GM21381 (cell line): ENCODE measurements around the gene SPAG8.
A peak's percentile ranks its signal among the peaks of the same experiment; 100 is the strongest.

Experiments used
- ATAC-seq: cut with Tn5 transposase; IDR thresholded peaks from one replicate; pipeline ENCODE4 v1.9.1; 2021; ENCODE audit warnings: mild to moderate bottlenecking, moderate library complexity; ENCODE audit not compliant: unreplicated experiment

The SPAG8 gene

DNA sequence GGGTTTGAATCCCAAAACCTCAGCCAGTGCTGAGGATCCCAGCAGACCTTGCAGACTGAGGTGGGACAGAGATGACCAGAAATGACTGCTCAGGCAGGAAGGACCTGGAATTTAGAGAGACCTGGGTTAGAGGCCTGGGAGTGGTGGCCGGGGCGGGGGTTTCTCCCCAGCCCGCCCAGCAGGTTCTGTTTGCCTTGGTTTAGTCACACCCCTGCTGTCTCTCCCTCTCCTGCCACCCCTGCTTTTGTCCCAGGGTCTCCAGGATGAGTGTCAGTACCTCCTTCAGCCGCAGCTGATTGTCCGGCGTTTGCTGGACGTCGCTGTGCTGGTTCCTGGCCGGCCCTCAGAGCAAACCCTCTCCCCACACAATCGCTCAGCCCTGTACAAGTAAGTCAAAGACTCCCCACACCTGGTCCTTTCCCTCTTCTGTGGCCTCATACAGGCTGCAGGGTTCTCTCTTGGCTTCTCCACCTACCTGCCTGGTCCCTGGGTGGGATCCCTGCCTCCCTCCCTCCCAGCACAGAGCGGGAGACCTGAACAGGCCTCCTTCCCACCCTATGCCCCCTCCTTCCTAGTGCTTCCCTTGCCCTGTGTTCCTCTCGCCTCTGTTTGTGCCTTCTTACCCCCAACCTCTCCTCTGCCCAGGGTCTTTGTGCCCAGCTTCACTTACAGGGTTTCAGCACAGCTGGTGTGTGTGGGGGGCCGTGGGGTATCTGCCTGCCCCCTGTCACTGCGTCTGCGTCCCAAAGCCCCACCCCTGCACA lies 29.0 kb upstream of the SPAG8 start:
- no peak for ATAC-seq

DNA sequence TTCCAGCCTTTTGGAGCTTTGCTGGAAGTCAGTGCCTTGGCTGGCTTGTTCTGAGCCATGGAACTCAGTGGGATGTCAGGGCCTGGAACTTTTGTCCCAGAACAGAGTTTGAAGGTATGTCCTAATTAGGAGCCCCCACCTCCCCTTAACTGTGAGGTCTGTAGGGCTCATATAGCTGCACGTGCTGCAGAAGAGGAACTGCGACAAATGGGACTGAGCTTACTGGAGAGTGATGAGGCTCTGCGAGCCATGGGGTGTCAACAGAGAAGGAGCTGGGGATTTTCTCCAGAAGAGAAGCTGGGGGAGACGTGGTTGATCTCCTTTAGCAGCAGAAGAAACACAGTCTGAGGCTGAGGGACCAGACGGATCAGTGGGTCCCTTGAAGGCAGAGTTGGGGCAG lies 27.9 kb upstream of the SPAG8 start:
- no peak for ATAC-seq

DNA sequence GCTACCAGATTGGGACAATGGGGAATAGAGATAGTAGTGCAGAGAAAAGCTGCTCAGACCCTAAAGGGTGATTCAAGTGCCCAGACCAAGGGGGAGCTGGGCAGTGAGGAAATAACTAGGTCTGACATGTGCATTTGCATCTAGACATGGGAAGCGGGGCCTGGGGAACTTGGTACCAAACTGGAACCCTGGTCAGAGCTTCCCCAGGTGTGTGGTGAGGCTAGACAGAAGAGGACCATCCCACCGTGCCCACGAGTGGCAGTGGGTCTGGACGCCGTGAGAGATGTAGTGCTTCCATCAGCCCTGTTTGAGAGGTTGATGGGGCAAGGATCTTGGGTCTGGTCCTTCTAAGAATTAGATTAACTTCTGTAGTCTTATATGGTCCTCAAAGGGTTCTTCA lies 24.5 kb upstream of the SPAG8 start:
- no peak for ATAC-seq

DNA sequence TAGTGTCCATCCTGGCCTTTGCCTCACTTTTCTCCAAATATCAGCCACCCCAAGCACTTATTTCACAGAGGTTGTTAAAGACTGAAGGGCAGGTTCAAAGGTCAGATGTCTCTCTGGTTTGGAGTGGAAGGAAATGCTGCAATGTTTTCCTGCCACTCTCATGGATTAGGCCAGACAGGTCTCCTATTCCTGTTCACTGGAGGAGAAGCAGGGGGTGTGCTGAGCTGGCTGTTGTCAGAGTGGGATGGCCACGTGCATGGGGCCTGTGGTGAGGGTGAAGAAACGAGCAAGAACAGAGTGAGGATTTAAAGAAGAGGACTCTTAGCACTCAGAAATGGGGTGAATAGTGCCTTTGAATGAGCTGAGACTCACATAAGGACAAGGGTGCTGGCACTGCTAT lies 23.7 kb upstream of the SPAG8 start:
- ATAC-seq: no peak

DNA sequence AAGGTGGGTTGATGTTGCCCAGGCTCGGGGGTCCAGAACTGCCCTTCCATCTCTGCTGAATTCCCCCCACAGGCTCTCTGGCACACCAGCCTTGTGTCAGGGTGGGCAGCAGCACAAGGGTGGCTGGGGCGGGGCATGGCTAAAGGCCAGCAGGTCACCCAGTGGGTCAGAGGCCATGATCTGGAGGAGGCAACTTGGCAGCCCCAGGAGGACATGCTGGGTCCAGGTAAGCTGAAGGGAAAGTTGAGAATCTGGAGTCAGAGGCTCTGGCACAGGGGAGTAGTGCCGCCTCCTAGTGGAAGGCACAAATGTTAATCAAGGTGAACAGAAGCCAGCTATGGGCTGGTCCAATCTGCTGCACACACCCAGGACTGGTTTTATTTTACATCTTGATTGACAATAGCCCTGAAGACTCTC lies 23.2 kb upstream of the SPAG8 start:
- ATAC-seq: no peak

DNA sequence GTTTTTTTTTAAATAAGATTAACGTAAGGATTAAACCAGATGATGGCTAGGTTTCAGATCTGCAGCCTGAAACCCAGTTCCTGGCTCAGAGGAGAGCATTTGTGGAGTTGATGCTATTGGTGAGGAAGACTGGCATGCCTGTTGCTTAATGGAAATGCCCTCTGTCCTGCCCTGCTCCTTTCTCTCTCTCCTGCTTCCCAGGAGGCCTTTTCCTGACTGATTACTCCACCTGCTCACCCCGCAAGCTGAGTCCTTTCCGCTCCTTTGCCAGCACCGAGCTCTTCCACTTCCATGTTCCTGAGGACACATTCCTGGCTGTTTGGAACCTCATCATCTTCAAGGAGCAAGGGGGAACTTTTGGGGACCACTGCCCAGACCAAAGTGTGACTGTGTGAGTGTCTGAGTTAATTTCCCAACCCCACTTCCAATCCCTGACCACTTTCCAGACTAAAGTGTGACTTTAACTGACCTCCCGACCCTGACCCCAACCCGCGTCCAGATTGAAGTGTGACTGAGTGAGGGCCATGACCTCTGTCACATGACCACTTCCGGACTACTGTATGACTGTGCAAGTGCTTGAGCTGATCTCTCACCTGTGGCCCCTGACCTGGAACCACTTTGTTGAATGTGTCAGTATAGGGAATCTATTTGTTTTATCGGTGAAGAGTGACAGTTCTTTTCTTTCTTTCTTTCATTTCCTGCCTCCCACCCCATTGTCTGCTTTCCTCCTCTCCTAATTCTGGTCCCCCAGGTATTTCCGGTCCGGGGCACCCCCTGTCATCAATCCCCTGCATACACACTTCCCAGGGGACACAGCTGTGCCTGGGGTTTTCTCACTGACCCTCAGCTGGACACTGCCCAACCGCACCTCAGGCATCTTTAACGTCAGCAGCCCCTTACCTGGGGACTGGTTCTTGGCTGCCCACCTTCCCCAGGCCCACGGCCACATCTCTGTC lies 22.5 kb upstream of the SPAG8 start:
- ATAC-seq: no peak

DNA sequence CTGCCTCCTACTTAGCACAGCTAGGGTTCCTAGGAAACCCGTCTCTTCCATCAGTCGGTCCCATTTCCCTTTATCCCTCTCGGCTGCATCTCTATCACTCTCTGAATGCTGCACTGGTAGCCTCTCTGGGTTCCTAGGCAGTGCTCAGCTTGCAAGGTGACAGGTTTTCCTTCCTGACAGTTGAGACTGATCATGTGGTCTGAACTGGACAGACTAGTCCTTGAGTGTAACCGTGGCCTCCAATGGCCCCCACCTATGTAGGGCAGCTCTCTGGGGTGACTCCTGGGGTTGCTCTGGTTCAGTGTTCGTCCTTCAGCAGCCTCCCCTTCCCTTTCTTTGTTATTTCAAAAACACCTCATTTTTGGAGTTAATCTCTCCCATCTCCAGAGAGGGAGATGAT lies 20.8 kb upstream of the SPAG8 start:
- ATAC-seq: no peak

DNA sequence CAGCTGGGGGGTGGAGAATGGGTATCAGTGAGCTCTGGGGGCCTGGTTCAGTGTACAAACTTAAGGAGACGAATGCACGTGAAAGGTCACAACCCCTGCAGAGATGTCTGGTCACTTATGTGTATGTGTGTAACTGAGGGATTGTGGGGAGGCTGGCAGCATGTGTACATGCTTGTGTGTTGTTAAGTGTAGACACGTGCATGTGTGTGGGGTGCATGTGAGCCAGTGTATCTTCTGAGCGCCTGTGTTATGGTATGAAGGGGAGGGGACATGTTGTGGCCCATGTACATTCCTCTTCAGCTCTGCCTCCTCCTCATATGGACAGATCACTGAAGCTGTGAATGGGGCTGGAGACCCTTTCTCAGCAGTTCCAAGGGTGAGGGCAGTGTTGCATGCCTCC lies 19.0 kb upstream of the SPAG8 start:
- ATAC-seq: no peak

DNA sequence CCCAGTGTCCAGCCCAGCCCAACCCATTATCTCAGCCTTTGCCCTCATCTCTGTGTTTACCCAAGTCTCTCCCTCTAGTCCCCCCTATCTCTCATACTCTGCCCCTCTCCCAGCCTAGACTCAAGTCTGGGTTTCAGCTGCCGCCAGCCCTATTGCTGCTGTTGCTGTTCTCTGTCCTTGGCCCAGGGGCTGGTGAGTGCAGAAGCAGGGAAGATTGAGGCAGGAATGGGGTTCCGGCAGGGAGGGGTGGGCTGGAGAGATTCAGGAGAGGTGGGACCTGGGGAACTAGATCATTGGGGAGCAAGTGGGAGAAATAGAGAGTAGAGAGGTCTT lies 17.7 kb upstream of the SPAG8 start:
- ATAC-seq: no peak

DNA sequence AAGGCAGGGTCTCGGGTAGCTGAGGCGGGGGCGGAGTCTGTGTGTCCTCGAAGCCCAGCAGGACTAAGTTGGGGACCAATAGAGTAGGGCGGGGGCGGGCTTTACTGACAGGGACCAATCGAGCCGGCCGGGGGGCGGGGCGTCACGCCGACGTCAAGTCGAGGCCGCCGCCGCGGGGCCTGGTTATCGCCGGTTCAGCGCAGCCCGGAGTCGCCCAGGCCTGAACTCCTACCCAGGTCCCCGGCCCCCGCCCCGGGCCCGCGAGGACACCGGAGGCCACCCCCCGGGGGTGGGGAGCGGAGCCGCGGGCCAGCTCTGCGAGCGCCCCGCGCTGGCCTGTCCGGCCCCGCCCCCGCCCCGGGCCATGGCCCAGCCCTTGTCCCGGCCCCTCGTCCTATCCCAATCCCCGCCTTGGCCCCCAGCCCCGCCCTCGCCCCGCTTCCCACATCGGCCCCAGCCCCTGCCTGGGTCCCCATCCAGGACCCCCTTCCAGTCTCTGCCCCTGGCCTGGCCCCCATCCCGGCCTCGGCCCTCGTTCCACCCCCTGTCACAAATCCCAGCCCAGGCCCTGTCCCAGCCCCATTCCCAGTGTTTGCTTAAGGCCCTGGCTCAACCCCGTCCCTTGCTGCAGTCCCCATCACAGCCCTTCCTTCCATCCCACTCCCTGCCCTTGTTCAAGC lies 17.2 kb upstream of the SPAG8 start, which contains the start of gene TMEM8B:
Gene TMEM8B, plus strand, starts transcription at position 145 of the 680 bp plus-strand sequence. Its CDS starts 220 bp downstream, at position 365.
- peak; percentile 77 for ATAC-seq

DNA sequence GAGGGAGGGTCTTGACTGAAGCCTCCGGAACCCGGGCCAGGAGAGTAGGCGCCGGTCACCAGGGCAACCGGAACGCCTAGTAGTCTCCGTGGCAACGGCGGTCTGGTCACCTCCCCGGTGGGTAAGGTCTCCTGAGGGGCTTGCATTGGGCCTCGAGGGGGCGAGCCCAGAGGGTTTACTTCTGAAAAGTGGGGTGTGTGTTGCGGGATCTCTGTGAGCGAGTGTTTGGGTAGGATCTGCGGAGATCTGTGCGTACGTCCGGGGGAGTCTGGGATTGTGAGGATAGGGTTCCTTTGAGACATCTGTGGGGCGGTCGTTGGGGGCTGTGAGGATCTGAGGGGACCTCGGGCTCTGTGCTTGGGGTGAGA lies 16.6 kb upstream of the SPAG8 start, which contains the start of gene FAM221B:
Gene FAM221B, minus strand, starts transcription at position 17 of the 368 bp plus-strand sequence. CDS start 2,571 bp downstream, outside the sequence.
- no peak for ATAC-seq

DNA sequence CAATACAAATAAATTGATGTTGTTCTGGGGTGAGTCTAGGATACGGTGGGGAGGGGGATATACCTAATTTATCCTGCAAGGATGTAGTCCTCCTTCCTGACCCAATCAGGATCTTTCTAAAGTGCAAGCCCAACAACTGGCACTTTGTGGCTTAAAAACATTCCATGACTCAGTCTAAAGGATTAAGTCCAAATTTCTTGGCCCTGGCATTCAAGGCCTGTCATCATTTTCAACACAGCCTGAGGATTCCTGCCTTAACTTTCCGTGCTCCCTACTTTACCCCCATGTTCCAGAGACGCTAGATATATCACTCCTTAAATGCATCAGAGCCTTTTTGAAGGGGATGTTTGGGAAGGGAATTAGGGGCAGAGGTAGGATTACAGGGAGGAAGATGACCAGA lies 15.4 kb upstream of the SPAG8 start:
- ATAC-seq: no peak

DNA sequence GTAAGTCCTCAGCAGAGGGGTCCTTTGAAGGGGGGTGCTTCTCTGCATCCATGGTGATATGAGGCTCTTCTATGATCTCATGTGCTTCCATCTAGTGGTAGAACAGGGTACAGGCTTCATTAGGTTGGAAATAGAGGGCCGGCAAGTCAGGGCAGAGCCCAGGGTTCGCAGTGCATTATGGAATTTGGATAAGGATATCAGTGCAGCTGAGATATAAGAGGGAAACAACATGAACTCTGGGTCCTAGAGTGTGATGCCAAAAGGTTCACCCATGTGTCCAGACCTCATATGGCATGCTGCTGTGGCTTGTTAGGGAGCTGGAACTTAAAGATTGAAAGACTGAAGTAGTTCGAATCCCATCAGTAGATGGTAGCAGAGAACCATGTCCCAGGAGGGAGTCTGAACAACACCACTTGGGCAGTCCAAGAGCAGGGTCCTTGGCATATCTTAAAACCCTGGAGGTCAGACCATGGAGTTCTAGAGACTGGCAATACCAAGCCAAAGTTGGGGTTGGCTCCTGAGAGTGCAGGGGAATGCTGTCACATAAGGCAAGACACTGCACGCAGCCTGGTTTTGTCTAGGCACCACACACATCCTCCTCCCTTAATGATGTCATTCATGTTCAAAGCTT lies 14.1 kb upstream of the SPAG8 start:
- ATAC-seq: no peak

DNA sequence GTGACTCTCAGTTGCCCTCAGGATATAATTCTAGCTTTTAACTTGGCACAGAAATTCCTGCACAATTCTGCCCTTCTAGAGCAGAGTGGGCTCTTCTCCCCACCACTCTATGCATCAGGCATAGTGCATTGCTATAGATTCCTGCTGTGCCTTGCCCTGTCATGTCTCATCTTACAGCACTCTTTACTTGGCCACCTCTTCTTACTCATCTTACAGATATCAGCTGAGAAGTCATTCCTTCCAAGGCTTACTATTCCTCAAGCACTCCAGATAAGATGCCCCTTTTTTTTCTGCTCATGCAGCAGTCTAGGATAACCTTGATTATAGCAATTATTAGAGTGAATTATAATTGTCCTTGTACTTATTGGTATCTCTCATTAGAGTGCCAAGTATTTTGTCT lies 10.9 kb upstream of the SPAG8 start:
- ATAC-seq: no peak

DNA sequence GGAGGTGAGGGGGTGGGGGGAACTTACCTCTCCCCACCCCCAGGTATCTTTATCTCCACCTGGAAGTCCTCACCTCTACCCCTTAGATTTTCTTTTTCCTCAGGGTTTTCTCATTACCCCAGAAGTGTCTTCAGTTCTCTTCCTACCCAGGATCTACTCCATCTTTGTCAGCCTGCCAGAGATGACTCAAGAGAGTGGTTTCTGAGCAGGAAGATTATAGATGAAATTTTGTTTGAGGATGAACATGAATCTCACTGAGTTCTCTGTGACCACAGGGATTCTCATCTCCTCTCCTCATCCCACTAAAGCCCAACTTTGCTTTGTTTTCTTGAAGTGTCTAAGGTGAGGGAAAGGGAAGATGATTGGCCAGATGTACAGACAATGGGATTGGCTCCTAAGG lies 8.0 kb upstream of the SPAG8 start:
- no peak for ATAC-seq

DNA sequence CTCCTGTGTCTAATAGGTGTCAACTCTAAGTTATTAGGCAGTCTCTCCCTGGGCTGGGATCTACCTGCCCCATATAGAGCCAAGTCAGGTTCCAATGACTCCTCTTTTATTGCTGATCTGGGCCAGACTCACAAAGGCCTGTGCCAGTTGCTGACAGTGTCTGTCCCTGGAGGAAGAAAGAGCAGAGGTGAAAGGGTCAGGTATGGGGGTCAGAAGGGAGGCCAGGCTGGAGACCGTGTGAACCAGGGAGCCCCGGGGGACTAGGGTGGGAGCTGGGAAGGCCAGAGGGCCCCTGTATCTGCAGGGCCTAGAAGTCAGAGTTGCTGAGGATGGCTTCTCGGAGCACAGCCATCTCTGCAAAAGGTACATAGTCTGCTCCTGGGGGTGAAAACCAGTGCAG lies 6.3 kb upstream of the SPAG8 start:
- ATAC-seq: no peak

DNA sequence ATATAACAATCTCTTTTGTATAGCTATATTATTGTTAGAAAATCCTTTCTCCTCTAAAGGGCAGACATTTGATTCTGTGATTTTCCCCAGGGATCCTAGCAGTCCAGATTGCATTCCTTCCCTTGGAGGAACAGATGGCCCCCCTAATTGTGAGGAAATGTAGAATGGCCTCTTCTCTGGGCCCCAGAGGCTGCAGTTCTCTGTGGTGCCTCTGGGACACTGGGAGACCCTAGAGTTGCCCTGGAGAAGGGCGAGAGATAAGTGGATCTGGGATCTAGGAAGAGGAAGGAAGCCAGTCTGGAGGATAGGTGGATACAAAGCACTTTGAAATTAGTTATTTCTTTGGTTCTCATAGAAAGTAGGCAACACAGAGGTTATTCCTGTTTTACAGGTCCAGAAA lies 4.6 kb upstream of the SPAG8 start:
- ATAC-seq: no peak

DNA sequence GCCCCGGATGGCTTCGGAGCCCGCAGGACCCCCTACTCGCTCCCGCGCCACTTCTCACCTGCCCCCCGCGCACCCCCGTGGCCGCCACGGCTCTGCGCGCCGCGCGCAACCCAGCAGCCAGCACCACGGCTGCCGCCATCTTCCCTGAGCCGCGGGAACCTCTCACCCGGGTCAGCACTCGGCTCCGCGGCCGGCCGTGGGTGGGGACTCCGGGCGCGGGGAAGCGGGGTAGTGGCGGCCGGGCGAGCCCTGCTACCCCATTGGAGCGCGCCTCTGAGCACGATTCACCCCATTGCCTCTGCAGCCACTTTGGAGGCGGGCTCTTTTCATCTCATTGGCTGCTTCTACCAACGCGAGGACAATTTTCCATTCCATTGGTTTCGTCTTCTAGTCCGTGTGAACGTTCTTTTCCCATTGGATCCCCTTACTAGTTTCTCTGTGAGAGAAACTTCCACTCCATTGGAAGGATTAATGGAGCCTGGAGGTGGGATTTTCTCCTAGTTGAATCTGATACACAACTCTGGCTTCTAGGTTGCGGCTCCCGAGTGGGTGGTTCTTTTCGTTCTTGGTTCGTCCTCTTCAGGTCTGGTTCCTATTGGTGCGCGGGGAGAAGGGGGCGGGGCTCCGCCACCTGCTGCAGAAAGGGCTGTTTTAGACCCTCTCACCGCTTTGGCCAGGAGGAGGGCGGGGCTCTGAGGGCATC lies 2.9 kb upstream of the SPAG8 start, which contains the start of gene HINT2:
Gene HINT2, minus strand, starts transcription at position 202 of the 703 bp plus-strand sequence. Its CDS starts 63 bp downstream, at position 139.
- ATAC-seq: peak; percentile 72

DNA sequence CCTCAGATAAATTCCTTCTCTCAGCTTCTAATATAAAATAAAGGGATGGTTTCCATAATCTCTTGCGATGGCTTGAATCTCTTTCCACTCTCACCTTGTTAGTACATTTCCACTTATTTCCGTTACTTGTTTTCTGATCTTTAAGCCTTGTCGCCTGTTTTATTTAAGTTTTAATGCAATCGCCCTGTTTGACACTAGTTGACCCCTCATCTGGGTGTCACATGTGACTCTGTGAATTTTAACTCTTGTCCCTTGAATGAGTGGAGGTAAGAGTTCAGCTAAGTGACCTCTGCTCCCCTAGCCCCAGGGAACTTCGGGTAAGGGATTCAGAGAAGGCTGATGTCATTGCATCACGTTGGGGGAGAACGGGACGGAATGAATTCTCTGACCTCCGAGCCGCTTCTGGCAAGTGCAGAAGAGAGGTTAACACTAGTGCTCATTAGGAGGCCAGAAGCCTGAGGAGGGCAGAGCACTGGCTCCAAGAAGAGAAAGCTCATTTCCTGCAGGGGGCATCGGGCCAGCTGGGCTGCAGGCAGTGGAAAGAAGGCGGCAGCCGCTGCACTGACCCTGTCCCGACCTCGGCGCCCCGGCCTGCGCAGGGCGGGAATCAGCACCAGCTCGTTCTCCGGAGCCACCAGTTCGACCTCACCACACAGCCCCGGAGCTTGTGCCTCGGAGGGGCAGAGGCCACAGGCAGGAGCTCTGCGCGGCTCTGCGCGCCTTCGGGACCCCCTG lies 2.2 kb upstream of the SPAG8 start:
- ATAC-seq: peak; percentile 19
